Thyroid gland (tissue), 4 donors: ENCODE results near the gene PLAC8.

ENCODE experiments used
- CTCF ChIP-seq, 6 experiments: fragments of 200-600 bp in 3 of 6; fragments of 450-650 bp in 3 of 6; sonication (generic) in 3 of 6; IDR thresholded peaks; one replicate each; pipeline ENCODE4 v1.5.1; 2016 to 2019; ENCODE audit warnings: antibody characterized with exemption in 6 of 6, mild to moderate bottlenecking in 2 of 6, inconsistent platforms in 1 of 6, moderate library complexity in 1 of 6
- POLR2A ChIP-seq, 2 donors: fragments of 450-650 bp; IDR thresholded peaks; one replicate each; pipeline ENCODE4 v1.6.1; 2017; ENCODE audit warnings: antibody characterized with exemption in 2 of 2, mild to moderate bottlenecking in 2 of 2, moderate library complexity in 1 of 2

- no peak for TF ChIP-seq POLR2A (IDR thresholded peaks at IDR 0.05)
- TF ChIP-seq CTCF (IDR thresholded peaks at IDR 0.05), result no peak
Measured at GRCh38 chr4:83113429-83113786, 1.1 kb downstream of the PLAC8 start.
